ENCODE measurements around the gene ATXN7L1. TPM values are rescaled to one million over a fixed set of nuclear protein-coding genes. Genes with fewer than 3 reads are reported as not detected.

Gene ATXN7L1
- polyA plus RNA-seq, 1 of the 3 experiments (the other 2 are of a cell fraction), result 6.0 TPM

DNA sequence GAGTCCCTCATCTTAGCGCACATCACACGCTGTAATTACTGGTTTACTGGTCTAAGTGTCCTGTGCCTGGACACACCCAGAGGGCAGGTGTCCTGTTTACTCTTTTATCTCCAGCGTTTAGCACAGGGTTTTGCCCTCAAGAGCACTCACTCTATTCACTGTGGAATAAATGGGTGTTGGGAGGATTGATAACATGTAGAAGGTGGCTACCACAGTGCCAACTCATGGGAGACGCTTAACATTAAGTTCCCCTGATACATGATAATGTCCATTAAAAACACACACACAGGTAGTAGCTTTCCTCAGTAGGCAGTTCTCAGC is 199.0 kb downstream of the ATXN7L1 start:
- Histone ChIP-seq H3K27me3 (ENCODE audit: insufficient read depth) (no peaks in the 10 kb centered on the region), H3K4me3 (ENCODE audit: low read depth in 2 of 2, low read length in 1 of 2) (no peak overlapping the region), H3K4me1 (ENCODE audit: control insufficient read depth in 1 of 2, insufficient read depth in 2 of 2, low read depth in 1 of 2, low read length in 1 of 2) (peaks cover 0 to 37% of the 10 kb centered on the region in 2 experiments; a peak in 2 of 4 replicates), H3K79me2 (ENCODE audit: insufficient read depth) (no peaks in the 10 kb centered on the region), H3K9me3 (no peaks in the 10 kb centered on the region), H4K20me1 (ENCODE audit: insufficient read depth) (no peaks in the 10 kb centered on the region), H3K4me2 (no peak overlapping the region), H3K9me2 (no peaks in the 10 kb centered on the region), H3K36me3 (replicated peaks in 1 of 2; ENCODE audit: control insufficient read depth in 1 of 2, insufficient read depth in 2 of 2, low read length in 1 of 2) (no peaks in the 10 kb centered on the region), H3F3A (replicated peaks; ENCODE audit: insufficient read depth) (no peaks in the 10 kb centered on the region), H2AFZ (ENCODE audit: low read depth) (no peak overlapping the region), H3K27ac (ENCODE audit: low read depth in 2 of 2, low read length in 1 of 2) (no peak overlapping the region), H3K9ac (no peak overlapping the region)
- CTCF ChIA-PET, result interaction anchor here (0.8 to 2.3 kb wide), 5 partner anchors 11 to 200 kb away, joined by 3 to 8 read pairs (median 6); no protein-coding TSS in a partner anchor
- POLR2A ChIA-PET, result no interaction called here
- 93% methylated on average over 4 of the region's 4 CpGs for WGBS (ENCODE audit: low lambda C conversion rate)
- no peak for TF ChIP-seq FOXM1 (IDR thresholded peaks at IDR 0.05; ENCODE audit: low read depth)
- no peak for TF ChIP-seq RCOR1 (IDR thresholded peaks at IDR 0.05; ENCODE audit: low read length)
- TF ChIP-seq, protein P1, sequence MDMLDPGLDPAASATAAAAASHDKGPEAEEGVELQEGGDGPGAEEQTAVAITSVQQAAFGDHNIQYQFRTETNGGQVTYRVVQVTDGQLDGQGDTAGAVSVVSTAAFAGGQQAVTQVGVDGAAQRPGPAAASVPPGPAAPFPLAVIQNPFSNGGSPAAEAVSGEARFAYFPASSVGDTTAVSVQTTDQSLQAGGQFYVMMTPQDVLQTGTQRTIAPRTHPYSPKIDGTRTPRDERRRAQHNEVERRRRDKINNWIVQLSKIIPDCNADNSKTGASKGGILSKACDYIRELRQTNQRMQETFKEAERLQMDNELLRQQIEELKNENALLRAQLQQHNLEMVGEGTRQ (IDR thresholded peaks at IDR 0.05; ENCODE audit: borderline replicate concordance, low read depth, low read length), result no peak
- no peak for TF ChIP-seq SMC3 (IDR thresholded peaks at IDR 0.05; ENCODE audit: low read depth, low read length)
- TF ChIP-seq, protein P2, sequence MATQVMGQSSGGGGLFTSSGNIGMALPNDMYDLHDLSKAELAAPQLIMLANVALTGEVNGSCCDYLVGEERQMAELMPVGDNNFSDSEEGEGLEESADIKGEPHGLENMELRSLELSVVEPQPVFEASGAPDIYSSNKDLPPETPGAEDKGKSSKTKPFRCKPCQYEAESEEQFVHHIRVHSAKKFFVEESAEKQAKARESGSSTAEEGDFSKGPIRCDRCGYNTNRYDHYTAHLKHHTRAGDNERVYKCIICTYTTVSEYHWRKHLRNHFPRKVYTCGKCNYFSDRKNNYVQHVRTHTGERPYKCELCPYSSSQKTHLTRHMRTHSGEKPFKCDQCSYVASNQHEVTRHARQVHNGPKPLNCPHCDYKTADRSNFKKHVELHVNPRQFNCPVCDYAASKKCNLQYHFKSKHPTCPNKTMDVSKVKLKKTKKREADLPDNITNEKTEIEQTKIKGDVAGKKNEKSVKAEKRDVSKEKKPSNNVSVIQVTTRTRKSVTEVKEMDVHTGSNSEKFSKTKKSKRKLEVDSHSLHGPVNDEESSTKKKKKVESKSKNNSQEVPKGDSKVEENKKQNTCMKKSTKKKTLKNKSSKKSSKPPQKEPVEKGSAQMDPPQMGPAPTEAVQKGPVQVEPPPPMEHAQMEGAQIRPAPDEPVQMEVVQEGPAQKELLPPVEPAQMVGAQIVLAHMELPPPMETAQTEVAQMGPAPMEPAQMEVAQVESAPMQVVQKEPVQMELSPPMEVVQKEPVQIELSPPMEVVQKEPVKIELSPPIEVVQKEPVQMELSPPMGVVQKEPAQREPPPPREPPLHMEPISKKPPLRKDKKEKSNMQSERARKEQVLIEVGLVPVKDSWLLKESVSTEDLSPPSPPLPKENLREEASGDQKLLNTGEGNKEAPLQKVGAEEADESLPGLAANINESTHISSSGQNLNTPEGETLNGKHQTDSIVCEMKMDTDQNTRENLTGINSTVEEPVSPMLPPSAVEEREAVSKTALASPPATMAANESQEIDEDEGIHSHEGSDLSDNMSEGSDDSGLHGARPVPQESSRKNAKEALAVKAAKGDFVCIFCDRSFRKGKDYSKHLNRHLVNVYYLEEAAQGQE (IDR thresholded peaks at IDR 0.05; ENCODE audit: low read depth, low read length), result no peak
- no peak for TF ChIP-seq MEF2A (IDR thresholded peaks at IDR 0.05; ENCODE audit: borderline replicate concordance, low read depth)
- no peak for TF ChIP-seq TCF12 (IDR thresholded peaks at IDR 0.05)
- TF ChIP-seq SIN3A (IDR thresholded peaks at IDR 0.05; ENCODE audit: borderline replicate concordance, low read depth, low read length), result no peak
- no peak for TF ChIP-seq TEAD4 (IDR thresholded peaks at IDR 0.05; ENCODE audit: borderline replicate concordance, insufficient read depth)
- TF ChIP-seq YY1 (IDR thresholded peaks at IDR 0.05; ENCODE audit: low read depth), result no peak
- TF ChIP-seq, protein P3, sequence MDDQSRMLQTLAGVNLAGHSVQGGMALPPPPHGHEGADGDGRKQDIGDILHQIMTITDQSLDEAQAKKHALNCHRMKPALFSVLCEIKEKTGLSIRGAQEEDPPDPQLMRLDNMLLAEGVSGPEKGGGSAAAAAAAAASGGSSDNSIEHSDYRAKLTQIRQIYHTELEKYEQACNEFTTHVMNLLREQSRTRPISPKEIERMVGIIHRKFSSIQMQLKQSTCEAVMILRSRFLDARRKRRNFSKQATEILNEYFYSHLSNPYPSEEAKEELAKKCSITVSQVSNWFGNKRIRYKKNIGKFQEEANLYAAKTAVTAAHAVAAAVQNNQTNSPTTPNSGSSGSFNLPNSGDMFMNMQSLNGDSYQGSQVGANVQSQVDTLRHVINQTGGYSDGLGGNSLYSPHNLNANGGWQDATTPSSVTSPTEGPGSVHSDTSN (IDR thresholded peaks at IDR 0.05), result no peak
- no peak for TF ChIP-seq GATA2 (CRISPR knock-in tag; IDR thresholded peaks at IDR 0.05)
- no peak for DNase-seq

DNA sequence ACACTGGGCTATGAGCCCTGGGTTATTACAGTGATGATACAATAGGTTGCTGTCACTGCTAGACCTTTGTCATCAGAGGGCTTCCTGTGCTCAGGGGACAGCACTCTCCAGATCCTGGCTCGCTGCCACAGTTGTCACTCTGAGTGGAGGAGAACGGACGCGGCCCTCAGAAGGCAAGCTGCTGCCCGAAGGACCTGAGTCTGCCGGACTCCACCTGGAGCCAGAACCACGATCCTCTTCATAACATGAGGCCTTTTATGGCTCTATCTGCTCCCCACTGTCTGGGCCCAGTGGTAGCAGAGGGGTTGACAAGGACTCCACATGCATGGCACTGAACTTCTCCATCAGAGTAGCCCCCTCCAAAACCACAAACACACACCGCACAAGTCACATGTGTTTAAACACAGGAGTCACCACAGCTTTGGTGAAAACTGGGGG is 200.4 kb downstream of the ATXN7L1 start:
- Histone ChIP-seq H3K4me2 (no peak overlapping the region), H4K20me1 (ENCODE audit: insufficient read depth) (no peaks in the 10 kb centered on the region), H2AFZ (ENCODE audit: low read depth) (no peak overlapping the region), H3K9ac (no peak overlapping the region), H3K4me3 (ENCODE audit: low read depth in 2 of 2, low read length in 1 of 2) (no peak overlapping the region), H3F3A (replicated peaks; ENCODE audit: insufficient read depth) (no peaks in the 10 kb centered on the region), H3K9me3 (no peaks in the 10 kb centered on the region), H3K4me1 (ENCODE audit: control insufficient read depth in 1 of 2, insufficient read depth in 2 of 2, low read depth in 1 of 2, low read length in 1 of 2) (peaks cover 0 to 37% of the 10 kb centered on the region in 2 experiments; a peak in 1 of 4 replicates), H3K36me3 (replicated peaks in 1 of 2; ENCODE audit: control insufficient read depth in 1 of 2, insufficient read depth in 2 of 2, low read length in 1 of 2) (no peaks in the 10 kb centered on the region), H3K79me2 (ENCODE audit: insufficient read depth) (no peaks in the 10 kb centered on the region), H3K27ac (ENCODE audit: low read depth in 2 of 2, low read length in 1 of 2) (no peak overlapping the region), H3K9me2 (no peaks in the 10 kb centered on the region), H3K27me3 (ENCODE audit: insufficient read depth) (no peaks in the 10 kb centered on the region)
- 95% methylated on average over 8 of the region's 8 CpGs for WGBS (ENCODE audit: low lambda C conversion rate)
- CTCF ChIA-PET, result interaction anchor here (1.0 kb wide), 1 partner anchor 366 kb away, joined by 3 read pairs; no protein-coding TSS in a partner anchor
- no peak for DNase-seq
- POLR2A ChIA-PET, result no interaction called here
- no peak for TF ChIP-seq POLR2AphosphoS5 (IDR thresholded peaks at IDR 0.05; ENCODE audit: low read depth, low read length)
- TF ChIP-seq, protein P2 (IDR thresholded peaks at IDR 0.05; ENCODE audit: low read depth, low read length), result no peak

Data from SK-N-SH (cell line).